HG02642 (cell line): ENCODE data around the gene DLGAP5.

Source experiments
- ATAC-seq: cut with Tn5 transposase; IDR thresholded peaks from one replicate; pipeline ENCODE4 v1.9.1; 2021; ENCODE audit warnings: mild to moderate bottlenecking; ENCODE audit not compliant: unreplicated experiment, poor library complexity

DLGAP5 gene

GRCh38 chr14:55190906-55191202 lies 531 bp downstream of the DLGAP5 start:
- ATAC-seq: no peak

GRCh38 chr14:55188686-55189295 lies 2.6 kb downstream of the DLGAP5 start:
- ATAC-seq: no peak

- peak; percentile 83 for ATAC-seq
These were observed 11.0 kb downstream of the DLGAP5 start for GRCh38 chr14:55180434-55180833.

- peak; percentile 15 for ATAC-seq
These were observed 11.4 kb downstream of the DLGAP5 start for GRCh38 chr14:55180006-55180405.

GRCh38 chr14:55170526-55170925 lies 20.9 kb downstream of the DLGAP5 start:
- ATAC-seq: no peak

- no peak for ATAC-seq
These were observed 30.4 kb downstream of the DLGAP5 start for GRCh38 chr14:55160989-55161388.

GRCh38 chr14:55158412-55158811 lies 33.0 kb downstream of the DLGAP5 start:
- no peak for ATAC-seq

- ATAC-seq: no peak
These were observed 34.3 kb downstream of the DLGAP5 start for GRCh38 chr14:55157080-55157479.

- no peak for ATAC-seq
These were observed 37.4 kb downstream of the DLGAP5 start for GRCh38 chr14:55153951-55154350.

GRCh38 chr14:55152052-55152753 lies 39.2 kb downstream of the DLGAP5 start:
- no peak for ATAC-seq

- ATAC-seq: no peak
These were observed 39.8 kb downstream of the DLGAP5 start for GRCh38 chr14:55151601-55152000.

GRCh38 chr14:55146425-55146824 lies 45.0 kb downstream of the DLGAP5 start:
- no peak for ATAC-seq

- no peak for ATAC-seq
These were observed 48.9 kb downstream of the DLGAP5 start for GRCh38 chr14:55142466-55142865.

GRCh38 chr14:55141825-55142224 lies 49.6 kb downstream of the DLGAP5 start:
- ATAC-seq: no peak

GRCh38 chr14:55139696-55140509 lies 51.5 kb downstream of the DLGAP5 start:
- ATAC-seq: no peak

GRCh38 chr14:55139141-55139540 lies 52.2 kb downstream of the DLGAP5 start:
- no peak for ATAC-seq

GRCh38 chr14:55138091-55138490 lies 53.3 kb downstream of the DLGAP5 start:
- no peak for ATAC-seq

GRCh38 chr14:55136885-55137786 lies 54.2 kb downstream of the DLGAP5 start:
- no peak for ATAC-seq

GRCh38 chr14:55136241-55136640 lies 55.1 kb downstream of the DLGAP5 start:
- no peak for ATAC-seq

GRCh38 chr14:55133416-55133815 lies 58.0 kb downstream of the DLGAP5 start:
- no peak for ATAC-seq
